NCI-H1417 (cell line): ENCODE data around the gene PKD1.
"Not testable (repeated sequence)": the region's sequence is repeated elsewhere in the genome, so short reads cannot be mapped to it uniquely, and the experiment has no call there.

Source experiments
- DNase-seq, 3 experiments: peaks; one replicate each; lab custom pipeline; 2025; lab: John Stamatoyannopoulos, UW

Gene PKD1

GRCh38 chr16:2107121-2107790, 28.4 kb downstream of the PKD1 start:
- DNase-seq: not testable (repeated sequence)

DNA sequence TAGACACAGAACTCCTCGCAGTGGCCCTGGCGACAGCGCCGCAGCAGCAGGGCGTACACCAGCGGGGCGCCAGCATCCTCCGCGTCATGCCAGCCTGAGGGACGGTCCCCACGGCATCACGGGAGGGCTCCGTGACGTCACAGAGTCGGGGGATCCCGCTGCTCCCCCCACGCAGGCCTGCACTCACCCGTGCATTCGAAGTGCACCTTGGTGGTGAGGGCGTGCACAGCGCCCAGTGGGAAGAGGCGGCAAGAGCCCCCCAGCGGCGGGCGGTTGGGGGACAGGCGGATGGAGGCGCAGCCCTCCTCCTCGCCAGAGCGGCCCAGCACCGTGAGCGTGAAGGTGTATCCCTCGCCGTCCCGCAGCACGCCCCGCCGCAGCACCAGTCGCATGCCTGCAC, 29.5 kb downstream of the PKD1 start:
- not testable (repeated sequence) for DNase-seq

- not testable (repeated sequence) for DNase-seq
Measured at GRCh38 chr16:2105769-2106168, 29.9 kb downstream of the PKD1 start.

GRCh38 chr16:2105291-2105690, 30.4 kb downstream of the PKD1 start:
- not testable (repeated sequence) for DNase-seq

DNA sequence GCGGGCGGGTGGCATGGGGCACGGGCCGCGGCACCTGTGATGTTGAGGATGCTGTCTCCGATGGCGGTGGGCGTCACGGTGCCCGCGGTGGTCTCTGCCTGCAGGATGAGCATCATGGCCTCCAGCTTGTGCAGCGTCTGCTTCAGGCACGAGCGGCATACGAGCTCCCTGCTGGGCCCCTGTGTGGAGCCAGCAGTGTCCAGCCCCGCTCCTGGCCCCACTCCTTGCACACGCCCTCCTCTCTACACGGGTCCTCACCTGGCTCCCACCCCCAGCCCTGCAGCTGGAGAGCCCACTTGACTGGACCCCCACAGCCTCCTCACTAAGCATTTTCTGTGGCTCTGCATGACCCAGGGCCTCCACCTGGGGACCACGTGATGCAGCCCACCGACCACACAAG, 31.2 kb downstream of the PKD1 start:
- DNase-seq: peak in 1 of 3 experiments; percentile 32

- DNase-seq: no peak
Measured at GRCh38 chr16:2102471-2102870, 33.2 kb downstream of the PKD1 start.

DNA sequence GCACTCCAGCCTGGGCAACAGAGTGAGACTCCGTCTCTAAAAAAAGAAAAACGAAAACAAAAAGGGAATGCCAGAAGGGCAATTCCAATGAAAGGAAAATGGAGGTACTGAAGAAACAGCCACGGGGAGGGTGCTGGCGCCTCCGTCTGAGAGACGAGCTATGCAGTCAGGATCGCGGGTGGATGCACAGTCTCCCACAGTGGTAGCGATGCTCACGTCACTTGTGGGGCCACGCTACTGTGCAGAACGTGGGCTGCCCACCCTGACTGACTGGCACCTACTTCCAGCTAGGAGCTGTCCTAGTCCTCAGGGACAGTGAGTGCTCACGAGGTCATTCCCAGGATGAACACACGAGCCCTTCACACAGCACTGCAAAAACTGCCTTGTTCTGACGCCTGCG, 34.1 kb downstream of the PKD1 start:
- not testable (repeated sequence) for DNase-seq

GRCh38 chr16:2097689-2098088, 38.0 kb downstream of the PKD1 start:
- not testable (repeated sequence) for DNase-seq

DNA sequence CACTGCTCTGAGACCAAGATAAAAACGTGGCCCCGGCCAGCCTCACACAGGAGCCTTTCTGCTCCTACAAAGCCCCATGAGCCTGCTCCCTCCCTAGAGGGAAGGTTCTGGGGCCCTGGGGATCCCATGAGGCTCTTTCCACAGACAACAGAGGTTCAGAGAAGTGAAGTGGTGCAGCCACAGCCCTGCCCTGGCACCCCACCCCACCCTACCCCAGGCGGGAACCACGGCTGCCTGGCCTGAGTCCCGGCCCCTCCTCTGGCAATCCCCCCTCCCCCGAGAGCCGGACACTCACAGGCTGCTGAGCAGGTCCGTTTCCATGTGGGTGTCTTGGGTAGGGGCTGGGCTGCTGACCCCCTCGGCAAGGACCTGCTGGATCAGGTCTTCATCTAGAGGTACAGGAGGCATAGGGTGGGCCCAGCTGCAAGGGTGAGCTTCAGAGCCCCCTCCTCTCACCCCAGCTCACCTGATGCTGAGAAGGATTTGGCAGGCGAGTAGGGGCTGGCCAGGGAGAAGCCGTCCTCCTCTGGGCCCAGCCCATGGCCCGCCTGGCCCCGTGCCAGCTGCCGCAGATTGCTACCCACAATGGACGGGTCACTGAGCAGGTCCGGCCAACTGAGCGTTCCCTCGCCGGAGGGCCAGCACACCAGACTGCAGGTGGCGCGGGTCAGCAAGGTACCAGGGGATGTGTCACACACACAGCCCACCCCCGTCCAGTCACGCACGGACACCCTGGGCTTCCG, 38.7 kb downstream of the PKD1 start:
- DNase-seq: no peak

DNA sequence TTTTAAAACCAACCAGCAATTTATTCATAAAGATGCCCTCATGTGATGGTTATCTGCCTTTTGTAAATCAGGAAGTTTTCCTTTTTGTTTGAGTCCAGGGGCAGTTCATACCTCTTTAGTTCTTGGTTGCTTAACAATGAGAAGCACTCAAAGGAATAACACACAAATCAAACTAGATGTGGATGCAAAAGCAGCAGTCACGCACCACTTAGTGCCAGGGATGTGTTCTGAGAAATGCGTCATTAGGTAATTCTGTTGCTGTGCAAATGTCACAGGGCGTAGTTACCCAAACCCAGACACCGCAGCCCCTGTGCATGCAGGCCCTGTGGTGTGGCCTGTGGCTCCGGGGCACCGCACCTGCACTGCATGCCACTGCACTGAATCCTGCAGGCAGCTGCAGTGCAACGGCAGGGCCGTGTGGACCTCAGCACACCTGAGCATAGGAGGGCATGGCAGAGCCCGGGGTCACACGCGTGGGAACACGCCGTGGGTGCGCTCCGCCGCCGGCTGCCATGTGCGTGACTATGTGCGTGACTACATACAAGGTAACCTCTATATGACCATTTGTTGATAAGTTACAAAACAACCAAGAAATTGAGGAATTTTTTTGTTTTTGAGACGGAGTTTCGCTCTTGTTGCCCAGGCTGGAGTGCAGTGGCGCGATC, 39.6 kb downstream of the PKD1 start:
- no peak for DNase-seq

GRCh38 chr16:2095315-2095853, 40.3 kb downstream of the PKD1 start:
- DNase-seq: no peak

GRCh38 chr16:2093793-2094192, 41.9 kb downstream of the PKD1 start:
- DNase-seq: no peak

GRCh38 chr16:2092866-2093265, 42.8 kb downstream of the PKD1 start:
- DNase-seq: no peak

DNA sequence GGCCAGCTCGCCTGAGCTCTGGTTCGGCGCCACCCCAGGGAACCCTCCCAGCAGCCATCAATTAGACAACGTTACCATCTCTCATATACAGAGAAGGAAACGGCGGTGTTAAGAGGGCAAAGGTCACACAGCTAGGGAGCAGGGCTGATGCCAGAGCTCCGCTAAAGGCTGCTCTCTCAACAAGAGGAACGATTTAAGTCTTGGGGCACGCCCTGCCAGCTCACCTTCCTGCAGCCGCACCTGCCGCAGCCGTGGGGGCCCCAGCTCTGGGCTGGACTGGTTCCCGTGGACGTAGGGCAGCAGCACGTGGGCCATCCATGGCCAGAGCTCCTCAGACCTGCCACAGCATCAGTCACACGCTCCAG, 43.5 kb downstream of the PKD1 start:
- DNase-seq: no peak

GRCh38 chr16:2091547-2092255, 44.0 kb downstream of the PKD1 start:
- DNase-seq: no peak

DNA sequence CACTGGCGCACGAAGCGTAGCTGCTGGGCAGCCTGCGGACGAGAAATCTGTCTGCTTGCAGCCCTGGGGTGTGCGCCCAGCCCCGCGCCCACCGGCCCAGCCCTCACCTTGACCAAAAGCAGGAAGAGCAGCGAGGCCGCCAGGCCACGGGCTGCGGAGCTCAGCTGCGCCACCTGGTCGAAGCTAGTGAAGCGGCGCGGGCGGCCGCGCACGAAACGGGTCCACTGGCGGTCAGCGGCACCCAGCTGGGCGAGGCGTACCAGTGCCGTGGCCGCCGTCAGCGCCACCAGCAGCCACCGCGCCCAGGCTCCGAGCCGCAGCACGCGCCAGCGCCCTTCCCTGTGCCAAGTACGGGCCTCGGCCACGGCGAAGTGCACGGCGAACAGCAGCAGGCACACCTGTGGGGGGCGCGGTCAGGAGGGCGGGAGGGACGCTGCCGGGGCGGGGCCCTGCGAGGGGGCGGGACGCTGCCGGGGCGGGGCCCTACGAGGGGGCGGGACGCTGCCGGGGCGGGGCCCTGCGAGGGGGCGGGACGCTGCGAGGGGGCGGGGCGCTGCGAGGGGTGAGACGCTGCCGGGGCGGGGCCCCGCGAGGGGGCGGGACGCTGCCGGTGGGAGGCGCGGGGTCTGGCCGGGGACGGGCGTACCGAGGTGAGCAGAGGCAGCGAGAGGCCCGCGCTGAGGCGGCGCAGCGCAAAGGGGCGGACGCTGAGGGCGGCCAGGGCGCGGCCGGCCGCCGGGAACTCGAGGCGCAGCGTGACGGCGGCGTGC, 44.7 kb downstream of the PKD1 start:
- peak in 1 of 3 experiments; percentile 98 for DNase-seq

DNA sequence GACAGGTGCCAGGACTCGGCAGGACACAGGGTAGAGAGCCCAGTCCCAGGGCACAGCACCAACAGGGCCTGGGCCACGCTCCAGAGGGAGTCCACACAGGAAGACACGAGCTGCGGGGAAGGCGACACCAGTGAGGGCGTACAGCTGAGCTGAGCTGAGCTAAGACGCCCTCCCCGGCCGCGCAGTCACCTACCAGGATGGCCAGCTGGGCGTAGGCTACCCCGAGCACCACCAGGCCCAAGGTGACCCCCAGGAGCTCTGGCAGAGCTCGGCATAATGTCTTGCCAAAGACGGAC, 45.3 kb downstream of the PKD1 start:
- DNase-seq: no peak

- DNase-seq: no peak
Measured at GRCh38 chr16:2089706-2090480, 45.8 kb downstream of the PKD1 start.

GRCh38 chr16:2088759-2089358, 46.8 kb downstream of the PKD1 start:
- DNase-seq: peak in 2 of 3 experiments; percentile 24 to 49
